HepG2 (cell line): ENCODE measurements around the gene RBM27. TPM values are rescaled to one million over a fixed set of nuclear protein-coding genes. Genes with fewer than 3 reads are reported as not detected.

Experiments
- CERS6 ChIP-seq: sonication (generic); formaldehyde crosslinking; IDR thresholded peaks from 2 replicates; pipeline ENCODE4 v1.5.0; 2020; ENCODE audit warnings: missing genetic modification reagents
- DMAP1 ChIP-seq: IDR thresholded peaks from 2 replicates; pipeline ENCODE4 v1.6.1; 2016
- GTF2F1 ChIP-seq: fragments of 150-350 bp; IDR thresholded peaks from 2 replicates; pipeline ENCODE4 v1.6.1; 2014; ENCODE audit warnings: low read length
- HNRNPUL1 ChIP-seq: fragments of 200-400 bp; formaldehyde crosslinking; IDR thresholded peaks from 2 replicates; pipeline ENCODE4 v1.6.1; 2017; ENCODE audit warnings: low read depth, mild to moderate bottlenecking, low read length, moderate library complexity
- HOXA7 ChIP-seq: sonication (generic); formaldehyde crosslinking; IDR thresholded peaks from 2 replicates; pipeline ENCODE4 v1.8.1; 2022; ENCODE audit warnings: mild to moderate bottlenecking, missing genetic modification reagents, moderate library complexity
- HOXD1 ChIP-seq: sonication (generic); formaldehyde crosslinking; IDR thresholded peaks from 2 replicates; pipeline ENCODE4 v1.5.0; 2020; ENCODE audit warnings: missing genetic modification reagents
- MED13 ChIP-seq: sonication (generic); formaldehyde crosslinking; IDR thresholded peaks from 2 replicates; pipeline ENCODE4 v1.5.0; 2020; ENCODE audit warnings: missing genetic modification reagents
- NFE2L2 ChIP-seq: fragments of 150-350 bp; IDR thresholded peaks from 2 replicates; pipeline ENCODE4 v1.6.1; 2014; ENCODE audit warnings: low read length
- PAF1 ChIP-seq: IDR thresholded peaks from 2 replicates; pipeline ENCODE4 v1.6.1; 2016; ENCODE audit warnings: missing genetic modification reagents, missing compliant biosample characterization
- SNRNP70 ChIP-seq: fragments of 200-400 bp; formaldehyde crosslinking; IDR thresholded peaks from 2 replicates; pipeline ENCODE4 v1.6.1; 2017; ENCODE audit warnings: mild to moderate bottlenecking, low read depth, low read length, moderate library complexity
- THAP8 ChIP-seq: sonication (generic); formaldehyde crosslinking; IDR thresholded peaks from 2 replicates; pipeline ENCODE4 v1.5.1; 2020; ENCODE audit warnings: missing genetic modification reagents, mild to moderate bottlenecking, borderline replicate concordance
- ZBTB1 ChIP-seq: sonication (generic); formaldehyde crosslinking; IDR thresholded peaks from 2 replicates; pipeline ENCODE4 v1.4.0; 2020; ENCODE audit warnings: missing genetic modification reagents, borderline replicate concordance
- ZC3H4 ChIP-seq: sonication (generic); formaldehyde crosslinking; IDR thresholded peaks from 2 replicates; pipeline ENCODE4 v1.4.0; 2020; ENCODE audit warnings: missing genetic modification reagents, borderline replicate concordance
- ZKSCAN1 ChIP-seq: fragments of 150-350 bp; IDR thresholded peaks from 2 replicates; pipeline ENCODE4 v1.6.1; 2014; ENCODE audit warnings: low read length
- ZMYM4 ChIP-seq: sonication (generic); formaldehyde crosslinking; IDR thresholded peaks from 2 replicates; pipeline ENCODE4 v1.8.1; 2023; ENCODE audit warnings: mild to moderate bottlenecking, missing genetic modification reagents
- ZNF136 ChIP-seq: sonication (generic); formaldehyde crosslinking; IDR thresholded peaks from 2 replicates; pipeline ENCODE4 v1.8.1; 2022; ENCODE audit warnings: low read depth, mild to moderate bottlenecking, moderate library complexity, missing genetic modification reagents
- ZNF225 ChIP-seq: sonication (generic); formaldehyde crosslinking; IDR thresholded peaks from 2 replicates; pipeline ENCODE4 v1.4.0; 2020; ENCODE audit warnings: mild to moderate bottlenecking, missing genetic modification reagents
- ZNF317 ChIP-seq: sonication (generic); formaldehyde crosslinking; IDR thresholded peaks from 2 replicates; pipeline ENCODE4 v1.5.0; 2020; ENCODE audit warnings: mild to moderate bottlenecking, missing genetic modification reagents
- ZNF383 ChIP-seq: sonication (generic); formaldehyde crosslinking; IDR thresholded peaks from 2 replicates; pipeline ENCODE4 v1.4.0; 2020; ENCODE audit warnings: missing genetic modification reagents, mild to moderate bottlenecking, borderline replicate concordance
- ZNF552 ChIP-seq: sonication (generic); formaldehyde crosslinking; IDR thresholded peaks from 2 replicates; pipeline ENCODE4 v1.9.0; 2022; ENCODE audit warnings: missing genetic modification reagents, mild to moderate bottlenecking, borderline replicate concordance
- polyA plus RNA-seq, 8 experiments: library from polyadenylated mRNA; depleted of rRNA in 3 of 8; stranded (reverse) in 7 of 8; unstranded in 1 of 8; fragments of >200 nt; fragmentation: Illumina TruSeq in 4 of 8; extraction: Trizol in 4 of 8; gene quantifications; 2 replicates each; pipeline versions ENCODE4 v1.2.1 to v1.2.3, GENCODE V29; 2011 to 2016; ENCODE audit warnings: low read depth in 4 of 8, missing spikeins in 1 of 8, mixed read lengths in 1 of 8; ENCODE audit not compliant: insufficient read depth in 1 of 8
- total RNA-seq, 5 experiments: library from RNA; depleted of rRNA; stranded (reverse); fragments of >200 nt; fragmentation: Illumina TruSeq; extraction: Trizol; gene quantifications; 2 replicates each; pipeline ENCODE4 v1.2.3, GENCODE V29; 2016; ENCODE audit warnings: low read depth in 1 of 5
- TF ChIP-seq, protein P1 (sequence below): sonication (generic); formaldehyde crosslinking; IDR thresholded peaks from 2 replicates; pipeline ENCODE4 v1.4.0; 2020; ENCODE audit warnings: mild to moderate bottlenecking, low read depth, missing genetic modification reagents
- TF ChIP-seq, protein P2 (sequence below): IDR thresholded peaks from 2 replicates; pipeline ENCODE4 v1.6.1; 2016; ENCODE audit warnings: missing compliant biosample characterization, missing genetic modification reagents, borderline replicate concordance

Gene RBM27
- total and polyA plus RNA-seq, 2 of the 13 experiments (the other 11 are each of a cell fraction or from before 2014, with no cell fraction given) = 12.9 to 23.4 TPM

GRCh38 chr5:146203011-146203871 lies at the start of gene RBM27 (continued):
- TF ChIP-seq THAP8 (CRISPR knock-in tag) (no peak), ZBTB1 (no peak), SNRNP70 (no peak), ZNF317 (CRISPR knock-in tag) (no peak; the same call in 1 of the 2 replicates), HOXD1 (CRISPR knock-in tag) (no peak), ZNF552 (CRISPR knock-in tag) (no peak; the same call in 1 of the 2 replicates), NFE2L2 (no peak), DMAP1 (CRISPR knock-in tag) (peak; percentile 76; the same call in 1 of the 2 replicates), MED13 (CRISPR knock-in tag) (no peak), ZC3H4 (CRISPR knock-in tag) (no peak), ZNF225 (no peak), CERS6 (CRISPR knock-in tag) (no peak), GTF2F1 (no peak), ZKSCAN1 (no peak), HOXA7 (no peak), ZMYM4 (CRISPR knock-in tag) (peak; percentile 80; the same call in 1 of the 2 replicates), ZNF383 (no peak), ZNF136 (CRISPR knock-in tag) (no peak), HNRNPUL1 (no peak), PAF1 (CRISPR knock-in tag) (no peak)
- TF ChIP-seq, protein P1, sequence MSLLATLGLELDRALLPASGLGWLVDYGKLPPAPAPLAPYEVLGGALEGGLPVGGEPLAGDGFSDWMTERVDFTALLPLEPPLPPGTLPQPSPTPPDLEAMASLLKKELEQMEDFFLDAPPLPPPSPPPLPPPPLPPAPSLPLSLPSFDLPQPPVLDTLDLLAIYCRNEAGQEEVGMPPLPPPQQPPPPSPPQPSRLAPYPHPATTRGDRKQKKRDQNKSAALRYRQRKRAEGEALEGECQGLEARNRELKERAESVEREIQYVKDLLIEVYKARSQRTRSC = no peak
- TF ChIP-seq, protein P2, sequence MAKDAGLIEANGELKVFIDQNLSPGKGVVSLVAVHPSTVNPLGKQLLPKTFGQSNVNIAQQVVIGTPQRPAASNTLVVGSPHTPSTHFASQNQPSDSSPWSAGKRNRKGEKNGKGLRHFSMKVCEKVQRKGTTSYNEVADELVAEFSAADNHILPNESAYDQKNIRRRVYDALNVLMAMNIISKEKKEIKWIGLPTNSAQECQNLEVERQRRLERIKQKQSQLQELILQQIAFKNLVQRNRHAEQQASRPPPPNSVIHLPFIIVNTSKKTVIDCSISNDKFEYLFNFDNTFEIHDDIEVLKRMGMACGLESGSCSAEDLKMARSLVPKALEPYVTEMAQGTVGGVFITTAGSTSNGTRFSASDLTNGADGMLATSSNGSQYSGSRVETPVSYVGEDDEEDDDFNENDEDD (CRISPR knock-in tag) = no peak
